DND-41 (cell line): ENCODE measurements around the gene NUAK2.

Experiments
- EZH2 ChIP-seq: IDR thresholded peaks from 3 replicates; pipeline ENCODE4 v1.6.1; 2012; ENCODE audit warnings: borderline replicate concordance, low read depth, mild to moderate bottlenecking, moderate library complexity, low read length, inconsistent platforms; ENCODE audit not compliant: severe bottlenecking
- TF ChIP-seq, protein P1 (sequence below): IDR thresholded peaks from 2 replicates; pipeline ENCODE4 v1.5.1; 2012; ENCODE audit warnings: borderline replicate concordance, low read length, moderate library complexity, mild to moderate bottlenecking; ENCODE audit not compliant: poor library complexity, severe bottlenecking; ENCODE audit errors: extremely low read depth

DNA sequence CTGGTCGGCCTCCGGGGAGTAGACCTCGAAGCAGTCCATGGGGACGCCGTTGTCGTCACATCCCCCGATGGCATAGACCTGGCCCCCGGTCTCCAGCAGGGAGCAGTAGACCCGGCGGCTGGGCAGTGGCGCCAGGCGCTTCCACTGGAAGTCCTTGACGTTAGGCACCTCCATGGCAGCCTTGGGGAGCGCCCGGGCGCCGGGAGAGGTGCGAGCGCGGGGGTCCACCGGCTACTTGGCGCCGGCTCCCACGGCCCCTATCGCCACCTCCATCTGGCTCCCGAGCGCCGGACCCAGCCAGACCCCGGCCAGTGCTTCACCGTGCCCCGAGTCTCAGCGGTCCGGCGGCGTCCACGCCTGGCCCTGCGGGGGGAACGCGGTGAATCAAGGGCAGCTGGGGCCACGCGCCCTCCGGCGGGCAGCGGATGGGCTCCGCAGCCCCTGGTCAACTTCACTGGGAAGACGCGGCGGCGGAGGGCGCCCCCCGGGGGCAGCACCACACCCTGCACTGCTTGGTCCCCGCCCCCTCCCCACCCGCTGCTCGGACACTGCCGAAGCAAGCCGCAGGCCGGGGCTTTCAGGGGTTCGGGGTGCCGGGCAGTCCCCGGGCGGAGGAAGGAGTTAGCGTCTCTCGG lies 22.0 kb upstream of the NUAK2 start:
- TF ChIP-seq, protein P1, sequence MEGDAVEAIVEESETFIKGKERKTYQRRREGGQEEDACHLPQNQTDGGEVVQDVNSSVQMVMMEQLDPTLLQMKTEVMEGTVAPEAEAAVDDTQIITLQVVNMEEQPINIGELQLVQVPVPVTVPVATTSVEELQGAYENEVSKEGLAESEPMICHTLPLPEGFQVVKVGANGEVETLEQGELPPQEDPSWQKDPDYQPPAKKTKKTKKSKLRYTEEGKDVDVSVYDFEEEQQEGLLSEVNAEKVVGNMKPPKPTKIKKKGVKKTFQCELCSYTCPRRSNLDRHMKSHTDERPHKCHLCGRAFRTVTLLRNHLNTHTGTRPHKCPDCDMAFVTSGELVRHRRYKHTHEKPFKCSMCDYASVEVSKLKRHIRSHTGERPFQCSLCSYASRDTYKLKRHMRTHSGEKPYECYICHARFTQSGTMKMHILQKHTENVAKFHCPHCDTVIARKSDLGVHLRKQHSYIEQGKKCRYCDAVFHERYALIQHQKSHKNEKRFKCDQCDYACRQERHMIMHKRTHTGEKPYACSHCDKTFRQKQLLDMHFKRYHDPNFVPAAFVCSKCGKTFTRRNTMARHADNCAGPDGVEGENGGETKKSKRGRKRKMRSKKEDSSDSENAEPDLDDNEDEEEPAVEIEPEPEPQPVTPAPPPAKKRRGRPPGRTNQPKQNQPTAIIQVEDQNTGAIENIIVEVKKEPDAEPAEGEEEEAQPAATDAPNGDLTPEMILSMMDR, result no peak
- no peak for TF ChIP-seq EZH2
